CD4-positive, alpha-beta T cell treated with Interferon alpha-2 for 1 hour (primary cell): Measurements from ENCODE around the gene DAO.

Experiments used
- DNase-seq, 2 donors: peaks; one replicate each; pipeline ENCODE4 v3.0.0-alpha.2; 2020 to 2022

The DAO gene

DNA sequence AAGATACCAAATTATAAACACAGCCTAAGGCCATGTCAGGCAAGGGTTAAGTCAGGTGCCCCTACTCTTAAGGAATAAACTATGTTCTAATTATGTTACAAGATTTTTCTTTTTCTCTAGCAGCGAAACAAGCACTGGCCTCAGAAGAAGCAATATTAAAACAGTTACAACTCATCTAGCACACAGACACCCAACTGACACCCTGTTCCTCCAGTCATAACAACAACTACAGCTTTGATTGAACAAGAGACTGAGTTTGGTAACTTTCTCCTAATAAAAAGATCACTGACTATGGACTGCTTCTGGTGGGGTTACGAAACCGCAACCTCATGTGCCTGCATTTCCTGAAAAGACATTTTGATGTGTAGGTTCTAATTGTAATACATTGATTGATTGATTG lies 3.3 kb upstream of the DAO start:
- no peak for DNase-seq

DNA sequence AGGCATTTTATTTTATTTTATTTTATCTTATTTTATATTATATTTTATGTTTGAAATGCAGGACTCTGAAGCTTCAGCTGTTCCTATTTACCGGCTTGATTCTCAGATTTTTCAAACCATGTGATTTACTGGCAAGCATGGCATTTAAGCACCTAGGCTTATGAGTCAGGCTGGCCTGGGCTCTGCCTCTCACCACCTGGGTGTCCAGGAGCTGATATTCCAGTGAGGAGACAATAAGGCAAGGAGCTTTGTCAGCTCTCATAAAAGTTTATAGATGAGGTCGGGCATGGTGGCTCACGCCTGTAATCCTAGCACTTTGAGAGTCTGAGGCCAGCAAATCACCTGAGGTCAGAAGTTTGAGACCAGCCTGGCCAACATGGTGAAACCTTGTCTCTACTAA lies 2.1 kb downstream of the DAO start:
- DNase-seq = no peak

DNA sequence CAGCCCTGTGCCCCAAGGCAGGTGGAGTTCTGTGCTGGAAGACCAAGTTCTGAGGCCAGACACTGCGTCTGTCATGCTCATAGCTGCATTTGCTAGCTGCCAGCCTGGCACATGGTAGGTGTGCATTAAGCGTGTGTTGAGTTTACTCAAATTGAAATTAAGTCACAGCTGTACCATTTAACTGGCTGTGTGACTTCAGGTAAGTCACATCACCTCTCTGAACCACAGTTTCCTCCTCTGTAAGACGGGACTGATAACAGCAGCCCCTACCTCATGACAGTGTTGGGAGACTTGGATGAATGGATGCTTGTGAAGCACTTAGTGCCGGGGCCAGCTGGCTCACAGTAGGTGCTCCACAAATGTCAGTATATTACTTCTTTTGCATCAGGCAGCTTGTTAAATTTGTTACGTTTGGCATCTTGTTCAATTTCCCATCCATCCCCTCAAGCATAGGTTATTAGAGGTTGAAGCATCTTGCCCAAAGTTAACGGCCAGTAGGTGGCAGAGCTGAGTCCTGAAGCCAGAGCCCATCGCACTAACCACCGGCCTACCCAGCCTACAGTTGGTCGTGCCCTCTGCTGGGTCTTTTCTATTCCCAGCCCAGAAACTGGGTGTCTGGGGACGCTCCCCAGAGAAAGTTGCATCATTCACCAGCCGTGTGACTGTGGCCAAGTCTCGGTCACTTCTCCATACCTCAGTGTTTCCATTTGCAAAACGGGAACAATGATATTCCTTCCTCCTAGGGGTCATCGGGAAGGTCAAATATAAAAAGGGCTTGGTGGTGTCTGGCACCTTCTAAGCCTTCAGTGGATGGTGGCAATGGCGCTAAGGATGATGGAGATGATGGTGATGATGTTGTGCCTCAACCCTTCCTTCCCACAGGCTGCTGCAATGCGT lies 4.5 kb downstream of the DAO start:
- DNase-seq = peak; percentile 76 to 77

DNA sequence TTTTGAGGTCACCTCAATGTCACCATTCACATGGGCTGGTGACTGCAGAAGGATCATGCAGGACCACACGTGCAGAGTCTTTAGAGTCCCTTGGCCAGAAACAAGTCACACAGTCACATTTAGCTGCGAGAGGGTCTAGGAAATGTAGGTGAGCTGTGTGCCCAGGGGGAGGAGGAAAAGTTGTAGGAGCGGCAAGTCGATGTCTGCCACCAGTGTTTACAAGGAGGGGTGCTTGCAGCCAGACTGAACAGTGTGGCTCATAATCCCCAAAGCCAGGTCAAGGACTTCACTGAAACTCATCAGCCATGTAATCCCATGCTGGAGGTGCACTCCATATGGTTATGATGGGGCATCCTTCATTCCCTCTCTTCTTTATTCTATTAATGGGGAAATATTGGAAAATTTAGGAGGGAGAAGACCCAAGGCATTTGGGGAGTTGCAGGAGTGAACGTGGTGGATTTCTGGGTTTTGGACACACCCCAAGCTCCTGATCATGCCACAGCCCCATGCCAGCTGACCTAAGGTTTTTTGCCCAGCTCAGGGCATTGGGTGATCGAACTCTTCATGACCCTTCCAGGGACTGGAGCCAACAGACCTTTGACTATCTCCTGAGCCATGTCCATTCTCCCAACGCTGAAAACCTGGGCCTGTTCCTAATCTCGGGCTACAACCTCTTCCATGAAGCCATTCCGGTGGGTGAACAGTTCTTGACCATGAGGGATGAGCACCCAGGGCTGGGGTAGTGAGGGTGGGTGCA lies 7.2 kb downstream of the DAO start:
- DNase-seq = no peak

DNA sequence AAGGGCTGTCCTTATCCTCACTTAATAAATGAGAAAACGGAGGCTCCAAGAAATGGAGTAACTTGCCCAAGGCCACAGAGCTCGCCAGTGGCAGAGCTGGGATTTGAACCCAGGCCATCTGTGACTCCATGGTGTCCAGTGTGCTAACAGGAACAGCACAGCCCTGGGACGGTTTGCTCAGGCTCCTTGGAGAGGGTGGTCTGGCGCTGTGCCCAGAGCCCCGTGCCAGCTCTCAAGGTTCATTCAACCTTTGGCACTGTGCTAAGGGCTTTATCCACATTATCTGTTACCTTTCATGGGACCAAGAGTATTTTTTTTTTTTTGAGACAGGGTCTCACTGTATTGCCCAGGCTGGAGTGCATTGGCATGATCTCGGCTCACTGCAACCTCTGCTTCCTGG lies 8.1 kb downstream of the DAO start:
- no peak for DNase-seq

DNA sequence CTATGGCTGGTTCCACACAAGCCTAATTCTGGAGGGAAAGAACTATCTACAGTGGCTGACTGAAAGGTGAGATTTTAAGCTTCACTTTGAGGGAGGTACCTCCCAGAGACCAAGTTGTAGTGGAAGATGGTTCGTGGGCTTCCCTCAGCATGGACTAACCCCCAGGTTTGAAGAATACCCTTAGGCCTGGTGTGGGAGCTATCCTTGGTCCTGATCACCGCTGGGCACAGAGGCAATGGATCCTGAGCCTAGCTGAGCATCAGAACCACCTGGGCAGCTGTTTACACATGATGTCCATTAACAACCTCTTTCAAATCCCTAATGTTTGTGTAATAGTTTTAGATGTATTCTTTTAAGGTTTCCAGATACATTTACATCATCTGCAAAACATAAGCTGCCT lies 10.3 kb downstream of the DAO start:
- DNase-seq = no peak

DNA sequence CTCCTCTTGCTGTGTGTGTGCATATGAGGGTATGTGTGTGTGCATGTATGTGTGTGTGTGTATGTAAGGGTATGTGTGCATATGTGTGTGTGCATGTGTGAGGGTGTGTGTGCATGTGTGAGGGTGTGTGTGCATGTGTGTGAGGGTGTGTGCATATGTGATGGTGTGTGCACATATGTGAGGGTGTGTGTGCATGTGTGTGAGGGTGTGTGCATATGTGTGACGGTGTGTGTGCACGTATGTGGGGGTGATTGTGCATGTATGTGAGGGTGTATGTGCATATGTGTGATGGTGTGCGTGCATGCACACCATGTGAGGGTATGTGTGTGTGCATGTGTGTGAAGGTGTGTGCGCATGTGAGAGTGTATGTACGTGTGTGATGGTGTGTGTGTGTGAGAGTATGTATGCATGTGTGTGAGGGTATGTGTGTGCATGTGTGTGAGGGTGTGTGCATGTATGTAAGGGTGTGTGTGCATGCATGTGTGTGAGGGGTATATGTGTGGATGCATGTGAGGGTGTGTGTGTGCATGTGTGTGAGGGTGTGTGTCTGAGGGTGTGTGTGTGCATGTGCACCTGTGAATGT lies 15.4 kb downstream of the DAO start:
- DNase-seq = no peak

DNA sequence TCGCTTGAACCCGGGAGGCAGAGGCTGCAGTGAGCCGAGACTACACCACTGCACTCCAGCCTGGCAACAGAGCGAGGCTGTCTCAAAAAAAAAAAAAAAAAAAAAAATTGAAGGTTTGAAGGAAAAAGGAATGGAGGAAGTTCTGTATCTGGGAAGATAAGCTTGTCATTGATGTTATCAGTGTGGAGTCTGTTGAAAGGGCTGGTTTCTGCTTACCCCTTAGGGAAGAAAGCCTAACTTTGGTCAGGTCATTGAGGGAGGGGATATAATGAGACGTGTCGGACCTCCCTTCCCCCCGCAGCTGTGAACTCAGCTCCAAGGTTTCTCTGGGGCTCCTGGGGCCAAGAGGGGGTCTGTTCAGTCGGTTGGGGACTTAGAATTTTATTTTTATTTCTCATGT lies 16.4 kb downstream of the DAO start:
- no peak for DNase-seq

DNA sequence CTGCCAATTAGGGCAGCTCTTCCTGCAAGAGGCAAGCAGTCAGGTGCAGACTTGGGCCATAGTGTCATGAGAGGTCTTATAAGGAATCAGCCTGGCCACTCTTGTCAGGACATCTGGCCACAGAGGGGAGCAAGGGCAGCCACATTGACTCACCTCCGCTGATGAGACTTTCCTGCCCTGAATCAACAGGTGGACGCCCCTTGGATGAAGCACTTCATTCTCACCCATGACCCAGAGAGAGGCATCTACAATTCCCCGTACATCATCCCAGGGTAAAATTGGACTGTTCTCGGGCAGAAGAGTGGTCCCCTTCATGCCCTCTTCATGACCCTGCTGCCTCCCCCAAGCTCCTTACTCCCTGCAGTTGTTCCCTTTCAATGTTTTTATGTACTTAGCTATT lies 16.9 kb downstream of the DAO start:
- no peak for DNase-seq

DNA sequence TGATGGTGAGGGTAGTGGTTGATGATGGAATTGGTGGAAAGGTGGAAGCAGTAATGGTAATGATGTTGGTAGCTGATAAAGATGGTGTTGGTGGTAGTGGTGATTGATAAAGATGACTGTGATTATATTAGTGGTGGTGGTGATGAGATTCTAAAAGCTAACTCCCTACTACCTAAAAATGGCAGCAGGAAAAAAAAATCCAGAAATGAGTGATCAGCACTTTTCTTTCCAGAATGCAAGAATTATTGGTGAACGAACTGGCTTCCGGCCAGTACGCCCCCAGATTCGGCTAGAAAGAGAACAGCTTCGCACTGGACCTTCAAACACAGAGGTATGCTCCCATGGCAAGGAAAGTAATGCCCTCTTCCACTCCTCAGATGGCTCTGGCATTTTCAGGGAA lies 19.3 kb downstream of the DAO start:
- no peak for DNase-seq

DNA sequence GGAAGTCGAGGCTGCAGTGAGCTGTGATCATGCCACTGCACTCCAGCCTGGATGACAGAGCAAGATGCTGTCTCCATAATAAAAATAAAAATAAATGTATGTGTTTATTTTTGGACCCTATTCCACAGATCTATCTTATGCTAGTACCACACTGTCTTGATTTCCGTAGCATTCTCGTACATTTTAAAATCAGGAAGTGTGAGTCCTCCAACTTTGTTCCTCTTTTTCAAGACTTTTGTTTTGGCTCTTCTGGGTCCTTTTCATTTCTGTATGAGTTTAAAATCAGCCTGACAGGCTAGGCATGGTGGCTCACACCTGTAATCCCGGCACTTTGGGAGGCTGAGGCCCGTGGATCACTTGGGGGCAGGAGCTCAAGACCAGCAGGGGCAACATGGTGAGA lies 25.8 kb downstream of the DAO start:
- DNase-seq = no peak

DNA sequence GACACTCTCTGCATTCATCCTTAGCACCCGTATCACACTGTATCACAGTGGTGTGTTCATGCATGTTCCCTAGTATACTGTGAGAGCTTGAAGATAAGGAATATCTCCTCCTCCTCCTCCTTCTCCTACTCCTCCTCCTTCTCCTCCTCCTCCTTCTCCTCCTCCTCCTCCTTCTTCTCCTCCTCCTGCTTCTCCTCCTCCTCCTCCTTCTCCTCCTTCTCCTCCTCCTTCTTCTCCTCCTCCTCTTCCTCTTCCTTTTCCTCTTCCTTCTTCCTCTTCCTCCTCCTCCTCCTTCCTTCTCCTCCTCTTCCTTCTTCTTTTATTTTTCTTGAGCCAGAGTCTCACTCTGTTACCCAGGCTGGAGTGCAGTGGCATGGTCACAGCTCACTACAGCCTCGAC lies 27.1 kb downstream of the DAO start:
- no peak for DNase-seq

DNA sequence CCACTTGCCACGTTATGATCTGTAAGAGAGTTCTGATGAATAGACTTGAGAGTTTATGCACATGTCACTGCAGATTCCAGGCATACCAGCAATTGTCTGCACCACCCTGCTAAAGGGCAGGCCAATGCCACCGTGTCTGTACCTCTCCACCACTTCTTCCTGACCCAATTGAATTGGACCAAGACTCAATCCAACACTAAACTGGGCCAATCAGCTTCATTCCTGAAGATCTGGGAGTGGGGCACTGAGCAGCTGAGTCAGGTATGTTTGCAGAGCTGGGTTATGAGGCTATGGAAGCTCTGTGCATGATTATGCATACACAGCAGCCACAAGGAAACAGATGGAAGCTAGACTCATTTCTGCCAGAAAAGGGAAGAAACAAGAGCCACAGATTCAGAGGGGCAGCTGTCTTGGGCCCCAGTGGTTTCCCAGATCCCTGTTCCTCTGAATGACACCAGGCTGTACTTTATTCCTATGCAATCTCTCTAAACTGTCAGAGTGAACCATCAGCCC lies 28.0 kb downstream of the DAO start:
- DNase-seq = no peak

DNA sequence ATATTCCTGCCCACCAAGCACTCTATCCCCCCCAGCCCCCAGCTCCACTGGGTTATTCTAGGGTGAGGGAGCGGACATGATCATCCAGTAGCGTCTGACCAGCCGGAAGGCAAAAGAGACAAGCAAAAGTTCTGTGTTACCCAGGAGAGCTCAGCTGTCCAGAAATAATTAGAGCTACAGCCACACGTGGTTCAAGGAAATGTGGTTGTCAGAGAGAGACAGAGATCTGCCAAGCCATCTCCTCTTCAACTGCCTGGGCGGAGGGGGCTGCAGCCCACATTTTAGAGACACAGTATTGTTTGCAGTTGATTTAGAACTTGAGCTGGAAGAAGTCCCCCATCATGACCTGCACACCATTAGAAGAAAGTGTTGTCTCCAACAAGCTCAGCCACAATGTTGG lies 30.4 kb downstream of the DAO start:
- DNase-seq = no peak

DNA sequence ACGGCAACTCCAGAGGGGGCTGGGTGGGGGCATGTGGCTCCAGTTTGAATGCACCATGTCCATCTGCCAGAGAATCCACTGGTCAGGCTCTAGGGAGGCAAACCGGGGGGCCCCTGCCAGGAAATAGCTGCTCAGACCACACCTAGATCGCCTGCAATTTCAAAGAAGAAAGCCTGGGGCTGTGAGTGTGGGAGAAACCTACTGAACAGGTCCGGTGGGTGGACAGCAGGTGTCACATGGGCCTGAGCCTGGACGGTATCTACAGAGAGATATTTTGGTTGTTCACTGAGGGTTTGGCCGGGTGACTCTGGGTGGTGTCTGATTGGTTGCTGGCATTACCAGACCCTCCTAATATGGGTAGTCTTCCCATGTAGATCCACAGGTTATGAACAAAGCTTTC lies 32.0 kb downstream of the DAO start:
- no peak for DNase-seq

DNA sequence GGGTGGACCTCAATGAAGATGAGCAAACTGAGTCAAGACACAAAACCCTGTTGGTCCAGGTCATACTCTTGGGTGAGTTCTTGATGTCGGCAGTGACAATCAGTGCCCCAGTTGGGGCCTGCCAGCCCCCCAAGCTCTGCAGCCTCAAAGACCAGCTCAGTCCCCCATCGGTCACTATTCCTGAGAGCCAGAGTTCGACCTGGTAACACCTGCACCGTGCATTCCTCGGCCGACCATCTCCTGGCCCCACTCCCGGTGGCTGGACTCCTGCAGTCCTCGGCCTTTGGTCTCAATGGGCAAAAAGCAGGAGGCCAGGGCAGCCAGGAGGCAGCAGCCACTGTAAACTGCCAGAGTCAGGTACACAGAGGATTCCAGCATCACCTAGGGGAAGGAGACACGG lies 32.5 kb downstream of the DAO start:
- DNase-seq = no peak

DNA sequence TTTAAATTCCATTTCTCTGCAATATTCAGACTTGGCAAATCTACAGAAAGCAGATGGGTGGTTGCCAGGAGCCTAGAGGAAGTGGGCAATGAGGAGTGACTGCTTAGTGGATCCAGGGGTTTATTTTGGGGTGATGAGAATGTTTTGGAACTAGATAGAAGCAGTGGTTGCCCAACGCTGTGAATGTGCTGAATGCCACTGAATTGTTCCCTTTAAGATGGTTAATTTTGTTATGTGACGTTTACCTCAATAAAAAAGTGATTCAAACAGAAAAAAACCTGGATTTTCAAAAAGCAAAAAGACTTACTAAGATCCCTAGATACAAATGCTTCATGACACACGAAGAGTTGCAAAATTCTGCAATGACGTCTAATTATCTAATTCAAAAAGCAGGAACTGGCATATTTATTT lies 34.2 kb downstream of the DAO start:
- no peak for DNase-seq

DNA sequence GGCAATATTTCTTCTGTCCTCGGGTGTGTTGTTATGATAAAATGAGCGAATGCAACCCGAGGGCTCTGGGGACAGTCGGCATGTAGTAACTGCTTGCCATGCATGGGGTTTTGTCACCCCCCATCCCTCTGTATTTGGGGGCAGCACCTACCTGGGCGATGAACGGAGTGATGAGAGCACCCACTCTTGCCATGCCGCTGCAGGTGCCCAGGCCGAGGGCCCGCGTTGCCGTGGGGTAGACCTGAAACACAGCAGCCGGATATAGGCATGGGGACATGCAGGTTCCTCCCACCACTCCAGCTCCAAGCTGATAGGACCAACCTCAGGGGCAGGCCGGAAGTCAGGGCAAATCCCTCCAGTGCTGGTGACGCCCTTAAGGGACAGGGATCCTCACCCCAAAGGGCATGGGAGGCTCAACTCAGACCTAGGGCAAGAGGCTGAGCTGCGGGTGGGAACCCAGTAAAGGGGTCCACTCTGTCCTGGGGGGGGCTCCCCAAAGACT lies 35.8 kb downstream of the DAO start:
- DNase-seq = no peak

DNA sequence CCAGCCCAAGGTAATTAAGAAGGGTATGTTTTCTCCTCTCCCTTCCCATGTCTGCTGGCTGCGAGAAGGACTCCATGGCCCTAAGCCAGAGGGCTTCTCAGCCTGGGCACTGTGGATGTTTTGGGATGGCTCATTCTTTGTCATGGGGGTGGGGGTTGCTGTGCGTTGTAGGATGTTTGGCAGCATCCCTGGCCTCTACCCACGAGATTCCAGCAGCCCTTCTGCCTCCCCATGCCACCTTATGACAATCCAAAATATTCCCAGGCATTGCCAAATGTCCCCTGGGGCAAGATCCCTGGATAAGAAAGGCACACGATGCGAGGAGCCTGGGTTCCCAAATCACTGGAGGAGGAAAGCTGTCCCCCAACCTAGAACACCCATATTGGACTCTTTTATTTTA lies 36.4 kb downstream of the DAO start:
- no peak for DNase-seq

DNA sequence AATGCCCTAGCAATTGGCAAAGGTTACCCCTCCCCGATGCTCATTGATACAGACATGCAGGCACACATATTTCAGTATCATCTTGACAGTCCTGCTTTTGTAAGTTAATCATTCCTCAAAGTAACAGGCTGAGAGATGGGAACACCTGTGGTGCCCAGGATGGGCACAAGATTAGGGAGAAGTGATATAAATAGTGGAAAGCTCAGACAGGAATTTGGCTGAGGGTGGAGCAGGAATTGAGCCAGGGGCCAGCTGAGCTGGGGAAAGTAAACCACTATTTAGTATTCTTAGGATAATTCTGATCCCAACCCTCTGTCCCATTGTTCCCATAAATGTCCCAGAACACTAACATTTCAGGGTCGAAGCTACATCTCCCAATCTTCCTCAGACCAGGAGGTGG lies 38.3 kb downstream of the DAO start:
- no peak for DNase-seq

DNA sequence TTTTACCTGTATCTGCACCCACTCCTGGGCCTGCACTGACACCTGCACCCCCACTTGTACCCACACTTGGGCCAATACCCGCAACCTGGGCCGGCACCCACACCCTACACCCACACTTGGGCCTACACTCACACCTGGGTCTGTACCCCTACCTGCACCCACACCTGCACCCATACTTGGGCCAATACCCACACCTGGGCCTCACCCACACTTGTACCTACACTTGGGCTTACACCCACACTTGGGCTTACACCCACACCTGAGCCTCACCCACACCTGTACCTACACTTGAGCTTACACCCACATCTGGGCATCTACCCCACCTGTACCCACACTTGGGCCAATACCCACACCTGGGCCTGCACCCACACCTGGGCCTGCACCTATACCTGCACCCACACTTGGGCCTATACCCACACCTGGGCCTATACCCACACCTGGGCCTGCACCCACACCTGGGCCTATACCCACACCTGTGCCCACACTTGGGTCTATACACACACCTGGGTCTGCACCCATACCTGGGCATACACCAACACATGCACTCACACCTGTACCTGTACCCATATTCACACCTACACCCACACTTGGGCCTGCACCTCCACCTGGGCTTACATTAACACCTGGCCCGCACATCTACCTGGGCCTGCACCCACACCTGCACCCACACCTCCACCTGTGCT lies 39.2 kb downstream of the DAO start:
- no peak for DNase-seq

DNA sequence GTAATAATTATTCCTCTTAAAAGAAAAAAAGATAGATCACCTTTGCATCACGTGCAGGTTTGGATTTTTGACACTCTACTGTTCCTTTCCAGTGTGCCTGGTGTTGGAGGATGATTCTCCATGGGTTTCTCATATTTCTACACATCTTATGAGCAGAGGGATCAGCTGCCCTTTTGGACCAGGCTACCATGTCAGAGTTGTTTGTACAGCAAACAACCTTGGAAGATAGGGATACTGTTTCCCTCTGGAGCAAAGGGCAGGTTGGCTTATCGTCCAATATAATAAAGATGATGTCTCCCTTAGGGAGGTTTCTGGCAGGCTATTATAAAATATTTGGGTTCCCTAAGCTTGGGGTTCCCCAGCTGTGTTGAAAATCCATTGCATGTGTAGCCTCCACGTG lies 42.1 kb downstream of the DAO start:
- DNase-seq = no peak

DNA sequence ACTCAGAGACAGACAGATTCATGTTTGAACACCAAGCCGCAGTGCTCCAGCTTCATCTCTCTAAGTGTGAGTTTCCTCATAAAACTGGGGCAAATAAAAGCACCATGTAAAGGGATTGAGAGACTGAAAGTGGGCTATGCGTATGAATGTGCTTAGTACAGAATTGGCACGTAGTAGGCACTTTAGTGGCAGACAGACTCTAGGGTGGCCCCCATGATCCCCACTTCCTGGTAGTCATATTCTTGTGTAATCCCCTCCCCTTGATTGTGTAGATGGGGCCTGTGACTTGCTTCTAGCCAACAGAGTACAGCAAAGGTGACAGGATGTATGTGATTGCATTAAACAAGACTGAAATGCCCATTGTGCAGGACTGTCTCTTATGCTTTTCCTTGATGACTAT lies 43.0 kb downstream of the DAO start:
- DNase-seq = no peak
